GM10847 (cell line): ENCODE measurements around the gene NDUFS6.

Experiments used
- POLR2A ChIP-seq: IDR thresholded peaks from 2 replicates; pipeline ENCODE4 v1.6.1; 2011; ENCODE audit not compliant: insufficient read length; ENCODE audit errors: extremely low read depth

The NDUFS6 gene

DNA sequence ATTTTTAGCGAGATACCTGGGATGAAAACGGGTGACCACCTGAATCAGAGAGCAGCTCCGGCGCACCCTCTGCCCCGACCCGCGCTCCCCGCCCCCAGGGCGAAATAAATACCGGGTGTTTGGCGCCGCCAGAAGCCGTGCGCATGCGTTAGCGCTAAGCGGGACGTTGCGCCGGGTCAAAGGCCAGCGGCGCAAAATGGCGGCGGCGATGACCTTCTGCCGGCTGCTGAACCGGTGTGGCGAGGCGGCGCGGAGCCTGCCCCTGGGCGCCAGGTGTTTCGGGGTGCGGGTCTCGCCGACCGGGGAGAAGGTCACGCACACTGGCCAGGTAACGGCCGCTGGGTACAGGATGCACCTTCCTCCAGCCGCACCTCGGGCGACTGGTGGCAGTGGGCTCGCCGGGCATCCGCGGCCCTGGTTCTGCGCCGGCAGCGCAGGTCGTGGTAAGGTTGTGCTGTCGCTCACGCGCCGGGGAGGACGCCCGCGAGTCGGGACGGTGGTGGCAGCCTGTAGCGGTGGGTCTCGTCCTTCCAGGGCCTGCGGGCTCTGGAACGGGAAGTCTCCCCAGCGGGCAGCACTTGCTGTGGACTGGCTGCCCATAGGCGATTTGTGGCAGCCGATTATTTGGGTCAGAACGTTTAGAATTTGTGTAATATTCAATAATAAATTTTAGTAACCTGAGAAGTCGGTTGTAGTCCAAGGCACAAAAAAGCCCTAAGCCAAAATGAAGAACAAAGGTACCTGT, at the start of gene NDUFS6:
TSS of gene NDUFS6 (plus strand) at position 186 of the 745 bp plus-strand sequence. CDS start at position 197, 11 bp downstream.
- TF ChIP-seq POLR2A = peak; percentile 77

DNA sequence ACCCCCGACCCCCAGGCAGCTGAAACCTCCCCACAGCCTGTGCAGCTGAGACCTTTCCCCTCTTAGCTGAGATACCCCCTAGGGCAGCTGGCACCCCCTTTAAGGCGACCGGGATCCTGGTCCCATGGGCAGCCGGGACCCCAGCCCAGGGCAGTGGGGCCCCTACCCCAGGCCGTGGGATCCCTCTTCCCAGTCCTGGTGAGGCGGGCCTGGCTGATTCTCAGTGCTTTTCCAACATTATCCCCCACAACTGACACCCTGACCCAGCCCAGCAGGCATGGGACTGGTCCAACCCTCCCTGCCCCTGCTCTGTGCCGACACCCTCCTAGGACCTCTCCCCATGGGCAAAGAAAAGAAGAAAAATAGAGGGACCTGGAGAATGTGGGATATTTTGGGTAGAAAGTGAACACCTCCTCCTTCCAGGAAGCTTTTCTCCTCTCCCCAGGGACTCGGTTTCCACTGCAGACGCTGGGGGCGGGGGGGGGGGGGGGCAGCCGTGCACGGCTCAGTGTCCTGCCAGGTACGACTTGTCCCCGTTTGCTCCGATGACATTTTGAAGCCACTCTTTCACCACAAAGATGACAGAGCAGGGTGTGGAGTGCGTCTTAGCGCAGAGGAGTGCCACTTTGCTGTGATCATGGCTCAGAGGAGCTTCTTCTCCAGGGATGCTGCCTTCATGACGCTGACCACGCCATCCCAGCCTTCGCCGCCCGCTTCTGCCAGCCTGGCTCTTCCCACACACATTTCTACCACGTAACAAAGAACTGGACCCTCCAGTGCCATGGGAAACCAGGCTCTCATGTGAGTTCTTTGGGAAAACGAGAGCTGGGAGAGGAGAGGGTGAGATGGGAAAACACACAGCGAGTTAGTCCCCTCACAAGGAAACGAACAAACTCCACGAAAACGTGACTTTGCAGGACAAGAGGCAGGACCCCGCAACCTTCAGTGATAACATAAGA, 49.1 kb upstream of the NDUFS6 start:
- no peak for TF ChIP-seq POLR2A

DNA sequence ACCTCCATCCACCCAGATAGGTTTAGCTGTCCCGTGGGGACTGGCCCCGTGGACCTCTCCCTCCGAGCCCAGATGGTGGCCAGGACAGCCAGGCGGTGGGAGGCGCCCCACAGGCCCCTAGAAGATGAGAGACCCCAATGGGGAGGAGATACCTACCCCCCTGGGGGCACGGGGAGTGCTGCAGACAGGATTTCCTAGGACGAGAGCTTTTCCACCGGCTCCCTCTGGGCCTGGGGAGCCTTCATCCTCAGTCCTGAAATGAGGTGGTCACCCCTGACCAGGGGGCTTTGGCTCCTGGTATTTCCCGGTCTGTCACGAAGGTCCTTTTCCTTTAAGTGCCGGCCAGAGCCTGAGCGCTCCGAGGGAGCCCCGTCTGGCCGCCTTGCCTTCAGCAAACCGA, 48.3 kb upstream of the NDUFS6 start:
- TF ChIP-seq POLR2A = no peak

DNA sequence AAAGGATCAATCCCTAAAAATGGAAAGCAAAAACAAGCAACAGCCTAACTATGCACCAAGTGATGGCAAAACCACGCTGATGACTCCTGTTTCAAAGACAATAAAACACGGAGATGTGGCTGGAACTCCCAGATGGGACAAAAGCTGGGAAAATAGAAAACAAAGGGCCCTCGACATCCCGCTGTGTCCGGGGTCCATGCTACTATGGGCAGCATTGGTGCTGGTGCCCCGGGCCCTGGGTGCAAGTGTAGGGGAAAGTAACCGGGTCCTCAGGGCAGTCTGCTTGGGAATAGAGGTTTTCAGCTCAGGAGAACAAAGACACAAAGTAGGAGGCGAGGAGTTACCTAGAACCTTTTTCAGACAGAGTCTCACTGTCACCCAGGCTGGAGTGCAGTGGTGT, 47.7 kb upstream of the NDUFS6 start:
- no peak for TF ChIP-seq POLR2A

DNA sequence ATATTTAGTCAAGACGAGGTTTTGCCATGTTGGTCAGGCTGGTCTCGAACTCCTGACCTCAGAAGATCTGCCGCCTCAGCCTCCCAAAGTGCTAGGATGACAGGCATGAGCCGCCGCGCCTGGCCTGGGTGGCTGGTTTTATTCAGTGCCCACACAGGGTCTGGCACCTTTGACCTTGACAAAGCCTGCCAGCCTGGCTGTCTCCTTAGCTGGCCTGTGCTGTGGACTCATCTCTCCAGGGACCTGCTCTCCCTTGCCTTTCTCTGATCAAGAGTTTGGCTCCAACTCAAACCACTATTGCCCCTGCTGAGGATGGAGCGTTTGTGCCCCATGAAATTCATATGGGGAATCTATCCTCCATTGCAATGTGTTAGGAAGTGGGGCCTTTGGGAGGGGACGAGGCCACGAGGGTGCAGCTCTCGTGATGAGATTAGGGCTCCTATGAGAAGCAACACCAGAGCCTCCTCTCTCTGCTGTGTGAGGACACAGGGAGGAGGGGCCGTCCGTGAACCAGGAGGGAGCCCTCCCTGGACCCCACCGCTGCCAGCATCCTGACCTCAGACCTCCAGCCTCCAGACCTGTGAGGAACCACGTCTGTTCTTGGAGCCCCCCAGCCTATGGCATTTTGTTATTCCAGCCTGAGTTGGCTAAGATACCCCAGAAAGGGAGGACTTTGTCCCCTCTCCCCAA, 46.5 kb upstream of the NDUFS6 start:
- no peak for TF ChIP-seq POLR2A

DNA sequence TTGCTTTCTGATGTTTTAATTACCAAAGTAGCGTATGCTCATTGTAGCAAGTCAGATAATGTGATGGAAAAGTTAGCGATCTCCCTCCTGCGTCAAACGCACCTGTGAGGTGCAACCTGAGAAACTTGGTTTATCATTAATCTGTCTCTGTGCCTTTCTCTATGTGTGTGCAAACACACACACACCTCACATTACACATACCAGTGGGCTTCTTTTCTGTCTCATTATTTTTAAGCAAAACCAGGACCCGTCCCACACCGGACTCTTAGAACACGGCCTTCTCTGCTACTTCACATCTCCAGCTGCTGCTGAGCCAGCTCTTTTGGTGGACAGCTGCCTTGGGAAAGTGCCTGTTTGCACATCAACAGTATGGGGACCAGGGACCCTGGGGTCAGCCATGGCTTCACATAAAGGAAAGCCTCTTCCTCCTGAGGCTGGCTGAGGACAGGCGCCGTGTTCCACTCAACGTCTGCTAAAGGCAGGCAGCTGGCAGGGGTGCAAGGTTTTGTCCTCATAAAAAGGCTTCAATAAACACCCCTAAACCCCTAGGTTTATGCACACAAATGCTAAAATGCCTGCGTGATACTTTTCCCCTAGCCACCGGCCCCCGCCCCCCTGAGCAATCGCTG, 45.8 kb upstream of the NDUFS6 start:
- no peak for TF ChIP-seq POLR2A

DNA sequence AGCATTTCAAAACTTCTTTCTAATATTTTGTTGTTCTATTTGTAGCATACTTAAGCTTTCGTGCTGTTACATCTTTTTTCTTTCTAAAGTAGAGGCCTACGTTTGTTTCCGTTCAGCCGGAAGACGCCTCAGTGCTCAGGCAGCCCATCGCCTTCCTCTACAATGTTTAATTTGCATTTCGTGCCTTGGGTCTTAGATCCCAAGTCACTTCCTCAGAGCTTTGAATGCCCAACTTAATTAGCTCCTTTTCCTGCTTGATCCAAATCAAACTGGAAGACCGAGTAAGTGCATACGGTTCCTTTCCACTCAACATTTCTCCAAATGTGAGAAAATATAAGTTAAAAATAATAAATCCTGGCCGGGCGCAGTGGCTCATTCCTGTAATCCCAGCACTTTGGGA, 44.7 kb upstream of the NDUFS6 start:
- TF ChIP-seq POLR2A = no peak

DNA sequence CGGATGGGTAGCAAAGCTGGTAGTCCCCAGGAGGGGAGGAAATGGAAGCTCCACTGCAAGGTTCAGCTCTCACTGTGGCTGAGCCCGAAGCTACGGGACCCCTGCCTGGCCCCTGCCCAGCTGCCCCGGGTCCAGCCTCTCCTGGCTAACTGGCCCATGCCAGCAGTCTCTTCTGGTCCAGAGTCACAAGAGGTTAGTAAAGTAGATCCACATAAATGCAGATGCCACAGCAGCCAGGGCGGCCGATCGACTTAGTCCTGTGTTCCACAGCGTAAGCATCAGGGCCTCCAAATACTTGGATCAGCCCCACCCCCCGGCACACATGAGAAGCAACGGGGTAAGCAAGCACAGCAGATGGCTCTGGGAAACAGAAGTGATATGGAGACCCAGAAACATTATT, 43.7 kb upstream of the NDUFS6 start:
- TF ChIP-seq POLR2A = no peak

DNA sequence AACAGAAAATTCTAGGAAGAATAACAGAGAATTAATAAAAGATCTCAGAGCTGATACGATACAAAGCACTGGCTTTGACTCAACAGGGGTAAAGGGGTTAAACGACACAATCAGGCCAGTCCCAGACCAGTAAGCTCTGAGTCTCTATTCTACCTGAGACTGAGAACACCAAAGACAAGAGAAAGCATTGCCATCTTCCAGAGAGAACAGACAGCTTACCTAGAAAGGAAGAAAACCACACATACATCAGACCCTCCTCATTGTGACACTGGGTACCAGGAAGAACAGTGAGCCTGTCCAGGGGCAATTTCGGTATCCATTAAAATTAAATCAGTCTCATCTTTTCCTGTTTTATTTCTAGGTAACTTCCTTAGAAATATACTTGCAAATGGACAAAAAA, 42.6 kb upstream of the NDUFS6 start:
- no peak for TF ChIP-seq POLR2A

DNA sequence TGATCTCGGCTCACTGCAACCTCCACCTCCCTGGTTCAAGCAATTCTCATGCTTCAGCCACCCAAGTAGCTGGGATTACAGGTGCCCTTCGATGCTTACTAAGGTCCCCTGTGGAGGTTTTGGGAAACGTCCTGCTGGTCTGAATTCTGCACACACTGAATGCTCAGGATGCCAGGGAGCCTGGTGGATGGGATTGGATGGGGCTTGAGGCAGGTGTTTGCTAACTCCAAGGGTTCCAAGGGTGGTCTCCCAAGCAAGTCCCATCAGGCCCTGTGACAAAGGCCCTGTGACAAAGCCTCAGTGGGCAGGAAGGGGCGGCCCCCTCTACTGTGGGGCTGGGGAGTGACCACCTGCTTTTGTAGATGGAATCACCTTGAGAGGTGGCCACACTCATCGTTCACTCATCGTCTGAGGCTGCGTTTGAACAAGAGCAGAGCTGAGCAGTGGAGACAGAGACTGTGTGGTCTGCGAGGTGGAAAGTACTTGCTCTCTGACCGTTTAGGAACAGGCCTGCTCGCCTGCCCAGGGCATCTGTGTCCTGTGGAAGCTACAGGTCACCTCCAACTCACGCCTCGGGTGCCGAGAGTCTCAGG, 41.7 kb upstream of the NDUFS6 start:
- TF ChIP-seq POLR2A = no peak

DNA sequence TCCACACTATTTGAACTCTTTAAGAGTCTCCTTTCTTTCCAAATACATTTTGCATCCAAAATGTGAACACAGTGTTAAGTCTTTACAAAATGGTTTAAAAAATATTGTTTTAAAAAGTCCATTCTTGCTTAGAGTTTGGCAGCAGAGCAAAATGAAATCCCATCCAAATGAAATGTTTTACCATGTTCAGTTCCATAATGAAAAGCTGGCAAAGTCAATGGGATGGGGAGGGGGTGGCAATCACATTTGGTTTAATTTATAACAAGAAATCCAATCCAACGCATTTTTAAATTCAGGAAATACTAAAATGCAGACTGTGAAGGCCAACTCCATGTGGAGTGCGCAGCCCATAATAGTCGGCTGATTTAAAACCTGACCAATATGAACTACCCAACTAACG, 41.0 kb upstream of the NDUFS6 start:
- no peak for TF ChIP-seq POLR2A

DNA sequence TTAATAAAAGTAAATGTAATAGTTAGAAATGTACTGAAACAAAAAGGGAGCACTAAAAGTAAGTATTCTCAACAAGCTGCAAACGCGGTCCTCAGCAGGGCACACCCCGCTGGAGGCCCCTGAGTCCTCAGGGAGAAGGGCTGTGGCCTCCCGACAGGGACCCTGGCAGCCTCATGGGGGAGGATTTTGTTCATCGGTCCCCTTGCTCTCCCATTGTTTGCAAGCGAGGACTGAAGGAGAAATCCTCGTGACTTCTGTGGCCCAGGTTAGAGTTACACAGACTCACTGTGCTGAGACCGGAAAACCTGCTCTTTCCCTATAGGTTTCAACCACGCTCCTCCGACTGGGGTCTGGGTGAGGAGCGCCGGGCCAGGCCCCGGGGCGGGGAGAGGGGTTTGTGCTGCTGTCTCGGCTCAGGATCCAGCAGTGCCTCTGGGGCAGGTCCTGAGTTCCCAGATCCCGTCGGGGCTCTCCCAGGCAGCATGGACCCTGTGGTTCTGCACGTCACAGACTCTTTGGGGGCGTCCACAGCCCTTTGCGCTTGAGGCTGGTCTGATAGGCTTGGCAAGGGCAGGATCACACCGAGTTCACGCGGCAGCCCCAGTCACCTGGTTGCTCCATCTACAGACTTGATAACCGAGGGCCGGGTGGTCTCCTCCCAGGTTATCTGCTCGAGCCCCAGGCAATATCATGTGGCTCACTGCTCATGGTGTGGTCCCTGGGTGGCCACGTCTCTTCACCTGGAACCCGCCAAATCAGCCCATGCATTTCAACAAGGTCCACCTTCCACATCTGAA, 40.4 kb upstream of the NDUFS6 start:
- no peak for TF ChIP-seq POLR2A

DNA sequence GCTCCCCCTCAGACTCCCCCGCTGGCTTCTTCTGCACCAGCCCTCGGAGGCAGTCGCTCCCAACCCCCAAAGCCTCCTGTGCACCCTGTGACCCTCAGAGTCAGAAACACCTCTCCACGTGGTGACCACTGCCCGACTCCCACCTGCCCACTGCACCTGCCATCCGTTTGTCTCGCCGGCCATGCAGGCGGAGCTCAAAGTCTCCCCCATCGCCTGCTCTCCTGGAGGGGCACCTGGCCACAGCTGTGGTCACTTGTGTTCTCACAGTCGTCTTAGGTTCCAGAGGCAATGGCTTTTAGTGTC, 39.8 kb upstream of the NDUFS6 start:
- no peak for TF ChIP-seq POLR2A
